ENCODE data around the gene TCF4. TPM values are rescaled to one million over a fixed set of nuclear protein-coding genes. Genes with fewer than 3 reads are reported as not detected.

The TCF4 gene
- total RNA-seq, 1 experiment from 2014 or later: 0.42 TPM

DNA sequence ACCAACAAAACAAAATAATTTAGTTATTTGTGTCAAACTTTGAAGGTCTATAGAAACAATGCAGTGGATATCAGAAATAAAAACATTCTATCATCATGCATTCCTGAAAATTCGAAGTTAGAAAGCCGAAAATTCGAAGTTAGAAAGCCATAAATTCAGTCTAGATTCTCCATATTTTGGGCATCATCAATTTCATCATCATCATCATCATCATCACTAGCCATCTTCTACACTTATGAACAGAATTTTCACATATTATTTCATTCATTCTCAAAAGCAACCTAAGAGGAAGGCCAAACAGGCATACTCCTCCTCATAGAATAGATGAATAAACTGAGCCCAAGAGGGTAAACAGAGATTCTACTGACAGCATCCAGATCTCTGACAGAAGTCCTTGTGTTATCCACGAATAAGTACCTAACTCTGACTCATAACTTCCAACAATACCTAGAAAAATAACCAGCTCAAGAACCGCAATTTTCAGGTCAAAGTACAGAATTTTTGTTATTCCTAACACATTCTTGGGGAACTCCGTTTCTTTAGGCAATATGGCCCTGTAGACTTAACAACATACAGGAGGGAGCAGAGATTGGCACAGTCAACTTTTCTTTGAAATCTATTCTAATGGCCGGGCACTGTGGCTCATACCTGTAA, 84.7 kb downstream of the TCF4 start:
- Histone ChIP-seq H3K4me3 (replicated peaks in 1 of 2; ENCODE audit: low read depth in 1 of 2, low read length in 2 of 2) (no peak overlapping the region), H3K4me1 (ENCODE audit: control insufficient read depth in 1 of 2, insufficient read depth in 2 of 2, low read length in 2 of 2) (no peaks in the 10 kb centered on the region), H4K20me1 (ENCODE audit: insufficient read depth) (no peaks in the 10 kb centered on the region), H3K79me2 (ENCODE audit: insufficient read depth, low read length) (no peaks in the 10 kb centered on the region), H3K4me2 (ENCODE audit: low read length) (no peak overlapping the region), H2AFZ (ENCODE audit: low read depth, low read length, poor library complexity, severe bottlenecking) (no peak overlapping the region), H3K27me3 (ENCODE audit: insufficient read depth, low read length) (no peaks in the 10 kb centered on the region), H3K9me3 (ENCODE audit: control insufficient read depth in 1 of 2, insufficient read depth in 1 of 2, low read depth in 1 of 2, low read length in 2 of 2) (peaks cover 5 to 21% of the 10 kb centered on the region in 2 experiments; a peak in 2 of 4 replicates), H3K36me3 (ENCODE audit: control insufficient read depth in 1 of 2, insufficient read depth in 2 of 2, low read length in 2 of 2) (no peaks in the 10 kb centered on the region), H3K9ac (ENCODE audit: low read length) (no peak overlapping the region), H3K9me2 (ENCODE audit: insufficient read depth) (no peaks in the 10 kb centered on the region), H3K27ac (ENCODE audit: low read depth, low read length) (no peak overlapping the region)
- RAD21 ChIA-PET (ENCODE audit: low non-redundant PET in 1 of 2, low total read pairs in 2 of 2, uncharacterized antibody in 2 of 2, unreplicated experiment in 2 of 2): no interaction called here
- CTCF ChIA-PET: no interaction called here
- no peak for DNase-seq (ENCODE audit: low read depth, low spot score)
- intact Hi-C loops (cut with micrococcal nuclease): no loop called here
- no TSS peak for BruUV-seq (replicated peaks)
- no peak for ATAC-seq
- TF ChIP-seq YY1 (IDR thresholded peaks at IDR 0.05; ENCODE audit: extremely low read depth, insufficient replicate concordance, low read depth, low read length) (no peak), POLR2AphosphoS5 (IDR thresholded peaks at IDR 0.05; ENCODE audit: low read depth, low read length) (no peak), JUND (IDR thresholded peaks at IDR 0.05) (no peak), TCF7L2 (IDR thresholded peaks at IDR 0.05; ENCODE audit: borderline replicate concordance, extremely low read depth, insufficient read depth, insufficient read length) (no peak), FOSL1 (IDR thresholded peaks at IDR 0.05; ENCODE audit: low read depth) (no peak), ELF1 (IDR thresholded peaks at IDR 0.05; ENCODE audit: borderline replicate concordance, low read depth) (no peak), EZH2 (IDR thresholded peaks at IDR 0.05) (no peak), ZNF274 (IDR thresholded peaks at IDR 0.05; ENCODE audit: low read depth, low read length) (no peak), ZFX (IDR thresholded peaks at IDR 0.05) (no peak), EZH2phosphoT487 (IDR thresholded peaks at IDR 0.05; ENCODE audit: borderline replicate concordance) (no peak), RAD21 (IDR thresholded peaks at IDR 0.05; ENCODE audit: low read depth) (no peak), ATF3 (IDR thresholded peaks at IDR 0.05) (no peak), SP1 (IDR thresholded peaks at IDR 0.05; ENCODE audit: low read depth) (no peak)
- TF ChIP-seq, protein P1, sequence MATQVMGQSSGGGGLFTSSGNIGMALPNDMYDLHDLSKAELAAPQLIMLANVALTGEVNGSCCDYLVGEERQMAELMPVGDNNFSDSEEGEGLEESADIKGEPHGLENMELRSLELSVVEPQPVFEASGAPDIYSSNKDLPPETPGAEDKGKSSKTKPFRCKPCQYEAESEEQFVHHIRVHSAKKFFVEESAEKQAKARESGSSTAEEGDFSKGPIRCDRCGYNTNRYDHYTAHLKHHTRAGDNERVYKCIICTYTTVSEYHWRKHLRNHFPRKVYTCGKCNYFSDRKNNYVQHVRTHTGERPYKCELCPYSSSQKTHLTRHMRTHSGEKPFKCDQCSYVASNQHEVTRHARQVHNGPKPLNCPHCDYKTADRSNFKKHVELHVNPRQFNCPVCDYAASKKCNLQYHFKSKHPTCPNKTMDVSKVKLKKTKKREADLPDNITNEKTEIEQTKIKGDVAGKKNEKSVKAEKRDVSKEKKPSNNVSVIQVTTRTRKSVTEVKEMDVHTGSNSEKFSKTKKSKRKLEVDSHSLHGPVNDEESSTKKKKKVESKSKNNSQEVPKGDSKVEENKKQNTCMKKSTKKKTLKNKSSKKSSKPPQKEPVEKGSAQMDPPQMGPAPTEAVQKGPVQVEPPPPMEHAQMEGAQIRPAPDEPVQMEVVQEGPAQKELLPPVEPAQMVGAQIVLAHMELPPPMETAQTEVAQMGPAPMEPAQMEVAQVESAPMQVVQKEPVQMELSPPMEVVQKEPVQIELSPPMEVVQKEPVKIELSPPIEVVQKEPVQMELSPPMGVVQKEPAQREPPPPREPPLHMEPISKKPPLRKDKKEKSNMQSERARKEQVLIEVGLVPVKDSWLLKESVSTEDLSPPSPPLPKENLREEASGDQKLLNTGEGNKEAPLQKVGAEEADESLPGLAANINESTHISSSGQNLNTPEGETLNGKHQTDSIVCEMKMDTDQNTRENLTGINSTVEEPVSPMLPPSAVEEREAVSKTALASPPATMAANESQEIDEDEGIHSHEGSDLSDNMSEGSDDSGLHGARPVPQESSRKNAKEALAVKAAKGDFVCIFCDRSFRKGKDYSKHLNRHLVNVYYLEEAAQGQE (IDR thresholded peaks at IDR 0.05; ENCODE audit: low read depth): no peak
- TF ChIP-seq, protein P2, sequence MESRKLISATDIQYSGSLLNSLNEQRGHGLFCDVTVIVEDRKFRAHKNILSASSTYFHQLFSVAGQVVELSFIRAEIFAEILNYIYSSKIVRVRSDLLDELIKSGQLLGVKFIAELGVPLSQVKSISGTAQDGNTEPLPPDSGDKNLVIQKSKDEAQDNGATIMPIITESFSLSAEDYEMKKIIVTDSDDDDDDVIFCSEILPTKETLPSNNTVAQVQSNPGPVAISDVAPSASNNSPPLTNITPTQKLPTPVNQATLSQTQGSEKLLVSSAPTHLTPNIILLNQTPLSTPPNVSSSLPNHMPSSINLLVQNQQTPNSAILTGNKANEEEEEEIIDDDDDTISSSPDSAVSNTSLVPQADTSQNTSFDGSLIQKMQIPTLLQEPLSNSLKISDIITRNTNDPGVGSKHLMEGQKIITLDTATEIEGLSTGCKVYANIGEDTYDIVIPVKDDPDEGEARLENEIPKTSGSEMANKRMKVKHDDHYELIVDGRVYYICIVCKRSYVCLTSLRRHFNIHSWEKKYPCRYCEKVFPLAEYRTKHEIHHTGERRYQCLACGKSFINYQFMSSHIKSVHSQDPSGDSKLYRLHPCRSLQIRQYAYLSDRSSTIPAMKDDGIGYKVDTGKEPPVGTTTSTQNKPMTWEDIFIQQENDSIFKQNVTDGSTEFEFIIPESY (IDR thresholded peaks at IDR 0.05; ENCODE audit: extremely low read depth, insufficient replicate concordance, low read length): no peak
- POLR2A ChIA-PET: no interaction called here
